GM19395 (cell line): Measurements from ENCODE around the gene ATP1A2.
"Not testable (repeated sequence)": the region's sequence is repeated elsewhere in the genome, so short reads cannot be mapped to it uniquely, and the experiment has no call there.

ENCODE experiments used
- ATAC-seq: cut with Tn5 transposase; IDR thresholded peaks from one replicate; pipeline ENCODE4 v1.9.1; 2021; ENCODE audit warnings: mild to moderate bottlenecking, moderate library complexity; ENCODE audit not compliant: unreplicated experiment

The ATP1A2 gene

DNA sequence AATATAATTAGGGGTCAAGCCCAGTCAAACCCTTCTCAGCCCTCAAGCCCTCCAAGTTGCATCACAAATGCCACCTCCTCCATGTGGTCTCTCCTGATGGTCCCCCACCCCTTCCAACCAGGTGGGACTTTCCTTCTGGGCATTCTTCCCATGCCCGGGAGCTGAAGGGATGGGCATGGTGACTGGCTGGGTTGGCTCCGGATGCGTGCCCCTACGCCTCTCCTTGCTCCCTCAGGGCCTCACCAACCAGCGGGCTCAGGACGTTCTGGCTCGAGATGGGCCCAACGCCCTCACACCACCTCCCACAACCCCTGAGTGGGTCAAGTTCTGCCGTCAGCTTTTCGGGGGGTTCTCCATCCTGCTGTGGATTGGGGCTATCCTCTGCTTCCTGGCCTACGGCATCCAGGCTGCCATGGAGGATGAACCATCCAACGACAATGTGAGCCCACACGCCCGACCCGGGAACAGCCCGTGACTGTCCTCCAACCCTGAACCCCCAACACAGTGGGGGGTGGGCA lies 7.5 kb downstream of the ATP1A2 start:
- ATAC-seq, result no peak

DNA sequence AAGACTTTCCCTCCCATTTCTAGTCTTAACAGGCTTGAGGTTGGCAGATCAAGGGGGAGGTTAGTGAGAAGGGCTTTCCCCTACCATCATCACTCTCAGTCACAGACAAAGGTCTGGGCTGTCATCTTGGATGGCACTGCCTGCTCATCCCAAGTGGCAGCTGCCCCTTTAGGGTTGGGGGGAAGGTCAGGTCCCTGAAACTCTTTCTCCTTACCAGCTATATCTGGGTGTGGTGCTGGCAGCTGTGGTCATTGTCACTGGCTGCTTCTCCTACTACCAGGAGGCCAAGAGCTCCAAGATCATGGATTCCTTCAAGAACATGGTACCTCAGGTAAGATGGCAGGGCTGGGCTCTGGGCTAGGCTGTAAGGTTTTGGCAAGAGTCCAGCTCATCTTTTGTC lies 8.2 kb downstream of the ATP1A2 start:
- no peak for ATAC-seq

DNA sequence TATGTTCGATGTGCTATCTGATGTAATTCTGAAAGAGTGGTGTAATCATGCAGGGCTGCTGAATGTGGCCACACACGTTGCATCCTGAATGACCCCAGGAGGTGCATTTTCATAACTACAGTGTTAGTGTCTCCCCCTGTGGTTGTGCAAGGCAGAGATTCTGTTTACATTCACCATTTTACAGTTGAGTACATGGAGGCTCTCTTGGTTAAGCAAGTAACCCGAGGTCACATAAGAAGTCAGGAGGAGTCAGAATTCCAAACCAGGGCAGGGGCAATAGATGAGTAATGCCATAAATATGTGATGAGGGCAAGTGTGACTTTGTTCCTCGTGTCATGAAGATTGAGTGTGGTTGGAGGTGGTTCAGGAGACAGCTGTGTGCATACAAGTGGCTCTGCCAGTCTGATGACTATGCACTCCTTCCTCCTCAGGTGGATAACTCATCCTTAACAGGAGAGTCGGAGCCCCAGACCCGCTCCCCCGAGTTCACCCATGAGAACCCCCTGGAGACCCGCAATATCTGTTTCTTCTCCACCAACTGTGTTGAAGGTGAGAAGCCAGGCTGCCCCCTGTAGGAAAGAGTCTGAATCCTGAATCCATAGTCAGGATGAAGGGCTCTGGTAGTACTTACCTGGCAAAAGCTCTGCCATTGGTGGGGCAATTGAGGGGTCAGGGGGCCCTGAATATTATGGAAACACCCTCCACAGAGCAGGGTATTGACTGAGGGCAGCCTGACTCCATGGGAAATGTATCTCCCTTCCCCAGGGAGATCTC lies 9.3 kb downstream of the ATP1A2 start:
- no peak for ATAC-seq

DNA sequence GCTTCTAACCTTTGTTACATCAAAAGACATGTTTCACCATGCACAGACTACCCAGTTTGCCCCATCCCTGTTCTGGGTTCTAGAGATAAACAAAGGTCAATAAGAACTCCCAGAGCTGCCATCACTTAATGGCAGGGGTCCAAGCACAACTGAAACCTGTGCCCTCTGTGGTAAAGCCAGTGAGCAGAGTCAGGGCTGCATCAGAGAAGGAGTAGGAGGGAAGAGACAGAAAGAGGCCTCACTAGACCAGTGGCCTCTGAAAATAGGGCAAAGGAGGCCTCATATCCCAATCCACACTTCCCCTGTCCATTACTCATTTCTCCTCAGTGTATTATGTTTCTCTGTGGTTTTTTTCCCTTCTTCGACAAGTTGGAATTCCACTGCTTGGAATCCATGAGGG lies 10.2 kb downstream of the ATP1A2 start:
- ATAC-seq, result no peak

DNA sequence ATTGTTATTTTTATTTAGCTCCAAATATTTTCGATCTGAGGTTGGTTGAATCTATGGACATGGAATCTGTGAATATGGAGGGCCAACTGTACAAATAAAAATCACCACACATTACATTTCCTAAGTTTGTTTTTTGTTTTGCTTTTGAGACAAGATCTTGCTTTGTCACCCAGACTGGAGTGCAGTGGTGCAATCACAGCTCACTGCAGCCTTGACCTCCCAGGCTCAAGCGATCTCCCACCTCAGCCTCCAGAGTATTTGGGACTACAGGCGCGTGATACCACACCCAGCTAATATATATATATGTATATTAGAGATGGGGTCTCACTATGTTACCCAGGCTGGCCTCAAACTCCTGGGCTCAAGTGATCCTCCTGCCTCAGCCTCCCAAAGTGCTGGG lies 10.8 kb downstream of the ATP1A2 start:
- ATAC-seq, result not testable (repeated sequence)

DNA sequence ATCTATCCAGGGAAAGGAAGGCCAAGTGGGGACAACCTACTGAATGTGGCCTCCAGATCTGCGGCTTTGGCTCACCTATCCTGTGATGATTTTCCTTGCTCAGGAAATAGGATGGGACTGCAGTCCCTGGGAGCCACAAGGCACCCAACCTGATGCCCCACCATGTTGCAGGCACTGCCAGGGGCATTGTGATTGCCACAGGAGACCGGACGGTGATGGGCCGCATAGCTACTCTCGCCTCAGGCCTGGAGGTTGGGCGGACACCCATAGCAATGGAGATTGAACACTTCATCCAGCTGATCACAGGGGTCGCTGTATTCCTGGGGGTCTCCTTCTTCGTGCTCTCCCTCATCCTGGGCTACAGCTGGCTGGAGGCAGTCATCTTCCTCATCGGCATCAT lies 11.8 kb downstream of the ATP1A2 start:
- no peak for ATAC-seq

DNA sequence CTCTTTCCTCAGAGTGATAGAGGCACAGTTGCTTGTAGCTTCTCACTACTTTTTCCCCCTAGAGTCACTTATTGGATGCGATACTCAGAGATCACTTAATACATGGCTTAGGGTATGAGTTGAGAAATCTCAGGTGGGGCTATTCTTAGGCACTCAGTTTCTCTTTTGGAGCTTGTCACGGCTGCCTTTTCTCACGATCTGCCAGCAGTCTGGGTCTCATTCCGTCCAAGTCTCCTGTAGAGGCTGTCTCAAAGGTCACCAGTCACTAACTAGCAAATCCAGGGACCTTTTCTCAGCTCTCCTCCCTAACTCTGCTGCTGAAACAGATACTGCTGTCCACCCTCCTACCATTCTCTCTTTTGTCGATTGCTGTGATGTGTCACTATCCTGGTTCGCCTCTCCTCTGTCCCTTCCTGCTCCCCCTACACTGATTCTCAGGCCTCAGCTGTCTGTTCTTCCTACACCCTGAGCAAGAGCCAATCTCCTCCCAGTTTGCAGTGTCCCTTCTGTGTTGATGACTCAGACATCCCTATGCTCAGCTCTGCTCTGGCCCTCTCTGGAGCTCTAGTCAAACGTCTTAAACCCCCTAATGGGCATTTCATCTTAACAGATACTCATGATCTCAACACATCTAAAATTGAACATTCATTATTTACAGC lies 12.4 kb downstream of the ATP1A2 start:
- no peak for ATAC-seq

DNA sequence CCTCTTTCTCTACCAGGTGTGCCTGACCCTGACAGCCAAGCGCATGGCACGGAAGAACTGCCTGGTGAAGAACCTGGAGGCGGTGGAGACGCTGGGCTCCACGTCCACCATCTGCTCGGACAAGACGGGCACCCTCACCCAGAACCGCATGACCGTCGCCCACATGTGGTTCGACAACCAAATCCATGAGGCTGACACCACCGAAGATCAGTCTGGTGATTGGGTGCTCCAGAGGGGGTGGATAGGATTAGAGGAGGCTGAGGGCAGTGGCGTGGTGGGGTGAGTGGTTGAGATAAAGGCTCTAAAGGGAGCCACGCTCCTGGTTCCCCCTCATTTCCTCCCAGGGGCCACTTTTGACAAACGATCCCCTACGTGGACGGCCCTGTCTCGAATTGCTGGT lies 13.1 kb downstream of the ATP1A2 start:
- ATAC-seq, result no peak

DNA sequence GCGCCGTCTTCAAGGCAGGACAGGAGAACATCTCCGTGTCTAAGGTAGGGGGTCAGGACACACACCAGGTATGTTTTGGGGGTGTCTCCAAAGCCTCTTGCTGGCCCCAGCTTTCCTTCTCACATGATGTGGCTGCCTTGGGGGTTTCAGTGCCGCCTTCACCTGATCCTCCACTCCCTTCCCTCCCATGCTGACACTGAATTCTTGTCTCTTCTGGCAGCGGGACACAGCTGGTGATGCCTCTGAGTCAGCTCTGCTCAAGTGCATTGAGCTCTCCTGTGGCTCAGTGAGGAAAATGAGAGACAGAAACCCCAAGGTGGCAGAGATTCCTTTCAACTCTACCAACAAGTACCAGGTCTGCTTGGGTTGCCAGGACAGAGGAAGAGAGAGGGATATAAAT lies 13.5 kb downstream of the ATP1A2 start:
- ATAC-seq, result no peak

DNA sequence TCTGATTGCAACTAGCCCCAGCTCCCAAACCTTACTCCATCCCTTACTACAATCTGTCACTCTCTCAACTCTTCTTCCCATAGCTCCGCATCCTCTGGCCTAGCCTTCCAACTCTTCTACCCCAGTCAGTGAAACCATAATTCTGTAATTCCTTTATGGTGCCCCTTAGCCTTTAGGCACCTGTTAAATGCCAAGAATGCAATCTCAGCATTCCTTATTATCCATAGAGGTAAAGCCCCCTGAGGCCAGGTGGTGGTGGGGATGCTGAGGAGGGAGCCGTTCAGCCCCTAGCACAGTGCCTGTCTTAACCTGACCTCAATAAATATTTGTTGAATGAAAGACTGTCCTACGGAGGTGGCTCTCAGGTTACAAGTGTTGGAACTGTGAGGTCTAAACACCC lies 14.0 kb downstream of the ATP1A2 start:
- ATAC-seq, result no peak

DNA sequence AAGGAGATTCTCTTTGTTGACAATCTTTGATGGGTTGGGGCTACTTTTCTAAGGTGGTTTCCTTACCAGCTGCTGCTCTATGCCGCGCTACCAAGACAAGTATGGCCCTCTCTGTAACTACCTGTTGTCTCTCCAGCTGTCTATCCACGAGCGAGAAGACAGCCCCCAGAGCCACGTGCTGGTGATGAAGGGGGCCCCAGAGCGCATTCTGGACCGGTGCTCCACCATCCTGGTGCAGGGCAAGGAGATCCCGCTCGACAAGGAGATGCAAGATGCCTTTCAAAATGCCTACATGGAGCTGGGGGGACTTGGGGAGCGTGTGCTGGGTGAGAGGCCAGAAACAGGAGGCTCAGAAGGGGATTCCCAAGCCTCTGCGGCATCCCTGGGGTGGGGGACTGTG lies 14.4 kb downstream of the ATP1A2 start:
- no peak for ATAC-seq

DNA sequence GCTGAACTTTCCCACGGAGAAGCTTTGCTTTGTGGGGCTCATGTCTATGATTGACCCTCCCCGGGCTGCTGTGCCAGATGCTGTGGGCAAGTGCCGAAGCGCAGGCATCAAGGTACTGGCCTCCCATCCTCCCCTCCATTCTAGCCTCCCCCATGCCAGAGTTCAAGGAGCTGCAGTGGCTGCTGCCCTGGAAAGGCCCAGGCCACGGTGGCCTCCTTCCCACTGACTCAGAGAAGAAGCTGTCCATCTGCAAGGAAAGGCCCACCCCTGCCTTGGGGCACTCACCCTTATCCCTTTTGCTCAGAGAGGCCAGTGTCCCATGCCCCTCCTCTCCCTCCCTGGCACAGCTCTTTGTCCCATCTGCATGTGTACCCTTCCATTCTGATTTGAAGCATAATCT lies 14.9 kb downstream of the ATP1A2 start:
- no peak for ATAC-seq

DNA sequence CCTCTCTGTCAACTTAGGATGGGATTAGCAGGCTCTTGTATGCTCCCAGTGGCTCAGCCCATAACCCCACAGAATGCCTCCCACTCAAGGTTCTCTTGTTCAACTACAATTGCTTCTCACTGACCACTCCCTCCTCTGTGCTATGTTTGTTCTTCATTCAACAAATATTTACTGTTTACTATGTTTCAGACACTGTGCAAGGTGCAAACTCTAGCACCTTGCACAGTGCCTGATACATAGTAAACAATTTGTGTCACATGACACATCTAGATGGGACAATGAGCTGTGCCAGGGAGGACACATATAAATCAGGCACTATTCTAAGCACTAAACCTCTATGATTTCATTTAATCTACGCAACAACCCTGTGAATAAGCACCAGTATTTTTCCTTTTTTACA lies 15.4 kb downstream of the ATP1A2 start:
- ATAC-seq, result no peak

DNA sequence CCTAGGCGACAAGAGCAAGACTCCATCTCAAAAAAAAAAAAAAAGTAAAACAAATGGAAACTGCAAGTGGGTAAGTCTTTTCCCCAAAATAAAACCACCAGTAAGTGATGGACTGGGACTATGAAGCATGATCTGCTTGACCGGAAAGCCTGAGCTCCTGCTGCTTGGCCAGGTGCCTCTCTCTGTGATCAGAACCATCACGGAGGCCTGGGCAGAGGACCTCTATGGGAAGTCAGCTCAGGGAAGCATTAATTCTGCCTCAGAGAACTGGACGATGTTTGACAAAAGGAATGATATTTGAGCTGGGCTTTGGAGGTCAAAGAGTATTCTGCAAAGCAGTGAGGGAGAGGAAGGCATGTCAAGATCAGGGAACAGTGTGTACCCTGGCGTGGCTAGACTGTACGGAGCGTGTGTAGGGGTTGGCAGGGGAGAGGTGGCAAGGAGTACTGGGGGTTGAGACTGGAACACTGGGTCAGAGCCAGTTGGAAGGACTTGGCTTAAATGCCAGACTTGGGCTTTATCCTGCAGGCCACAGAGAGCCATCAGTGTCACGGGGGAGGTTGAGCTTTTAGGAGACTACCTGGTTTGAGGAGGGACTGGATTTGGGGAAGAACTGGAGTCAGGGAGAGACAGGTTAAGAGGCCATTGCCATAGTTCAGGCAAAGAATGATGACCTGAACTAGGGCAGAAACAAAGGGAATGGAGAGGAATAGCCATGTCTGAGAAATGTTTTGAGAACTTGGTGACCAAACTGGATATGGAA lies 16.4 kb downstream of the ATP1A2 start:
- ATAC-seq, result no peak

DNA sequence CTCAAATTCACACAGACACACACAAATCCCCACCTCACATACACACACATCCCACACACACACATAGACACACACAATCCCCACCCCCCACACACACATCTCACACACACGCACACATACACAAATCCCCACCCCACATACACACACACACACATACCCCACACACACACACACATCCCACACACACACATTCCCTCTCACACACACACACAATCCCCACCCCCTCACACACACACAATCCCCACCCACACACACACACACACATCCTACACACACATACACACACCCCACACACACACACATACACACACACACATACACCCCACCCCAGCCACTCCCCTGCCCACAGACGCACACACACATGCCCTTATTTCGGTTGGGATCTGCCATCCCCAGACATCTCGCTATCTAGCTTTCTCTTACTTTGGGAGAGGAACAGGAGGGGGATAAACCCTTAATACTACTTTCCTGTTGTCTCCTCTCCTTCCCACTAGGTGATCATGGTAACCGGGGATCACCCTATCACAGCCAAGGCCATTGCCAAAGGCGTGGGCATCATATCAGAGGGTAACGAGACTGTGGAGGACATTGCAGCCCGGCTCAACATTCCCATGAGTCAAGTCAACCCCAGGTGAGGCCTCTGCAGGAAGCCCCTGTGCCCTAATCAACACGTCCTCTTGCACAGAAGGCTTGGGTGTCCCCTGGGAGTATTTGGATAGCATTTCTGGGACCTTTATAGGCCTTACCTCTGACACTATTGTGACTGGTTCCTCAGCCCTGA lies 18.6 kb downstream of the ATP1A2 start:
- ATAC-seq, result no peak

DNA sequence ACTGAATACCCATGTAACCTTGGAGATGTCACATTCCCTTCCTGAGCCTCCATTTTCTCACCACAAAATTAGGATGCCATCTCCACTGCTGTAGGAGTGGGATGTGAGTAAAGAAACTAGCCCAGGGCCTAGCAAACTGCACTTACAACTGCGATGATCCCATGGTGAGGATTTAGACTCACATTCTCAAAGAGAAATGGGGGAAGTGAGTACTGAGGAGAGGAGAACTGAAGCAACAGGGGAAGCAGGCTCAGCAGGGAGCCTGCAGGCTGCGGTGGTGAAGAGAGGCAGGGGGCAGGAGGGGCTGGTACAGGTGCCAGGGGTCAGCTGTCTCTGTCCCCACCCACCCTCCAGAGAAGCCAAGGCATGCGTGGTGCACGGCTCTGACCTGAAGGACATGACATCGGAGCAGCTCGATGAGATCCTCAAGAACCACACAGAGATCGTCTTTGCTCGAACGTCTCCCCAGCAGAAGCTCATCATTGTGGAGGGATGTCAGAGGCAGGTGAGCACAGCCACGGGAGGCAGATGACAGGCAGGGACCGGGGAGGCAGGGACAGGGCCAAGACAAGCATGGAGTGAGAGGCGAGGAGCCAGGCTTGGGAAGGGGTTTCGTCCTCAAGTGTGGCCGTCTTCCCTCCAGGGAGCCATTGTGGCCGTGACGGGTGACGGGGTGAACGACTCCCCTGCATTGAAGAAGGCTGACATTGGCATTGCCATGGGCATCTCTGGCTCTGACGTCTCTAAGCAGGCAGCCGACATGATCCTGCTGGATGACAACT lies 19.4 kb downstream of the ATP1A2 start:
- no peak for ATAC-seq

DNA sequence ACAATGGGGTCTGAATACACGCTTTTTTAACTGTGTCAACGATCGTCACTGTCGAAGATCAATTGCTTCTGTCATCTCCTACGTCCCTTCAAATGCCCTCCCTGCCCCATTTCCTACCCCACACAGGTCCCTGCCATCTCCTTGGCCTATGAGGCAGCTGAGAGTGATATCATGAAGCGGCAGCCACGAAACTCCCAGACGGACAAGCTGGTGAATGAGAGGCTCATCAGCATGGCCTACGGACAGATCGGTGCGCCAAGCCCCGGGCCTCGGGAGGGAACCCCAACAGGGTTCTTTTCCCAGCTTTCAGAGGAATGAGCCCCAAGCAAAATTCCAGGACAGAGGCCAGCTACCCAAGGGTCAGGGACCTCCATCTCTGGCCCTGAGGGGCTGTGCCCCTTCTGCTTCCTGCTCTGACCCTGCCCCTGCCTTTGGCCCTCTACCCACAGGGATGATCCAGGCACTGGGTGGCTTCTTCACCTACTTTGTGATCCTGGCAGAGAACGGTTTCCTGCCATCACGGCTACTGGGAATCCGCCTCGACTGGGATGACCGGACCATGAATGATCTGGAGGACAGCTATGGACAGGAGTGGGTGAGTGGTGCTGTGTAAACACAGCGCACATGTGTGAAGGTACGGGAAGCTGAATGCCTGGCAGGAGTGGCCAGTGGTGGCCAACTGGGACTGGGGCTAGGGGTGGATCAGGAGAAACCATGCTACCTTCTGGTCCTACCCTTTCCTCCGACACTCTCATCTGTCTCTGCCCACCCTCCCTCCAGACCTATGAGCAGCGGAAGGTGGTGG lies 20.8 kb downstream of the ATP1A2 start:
- no peak for ATAC-seq

DNA sequence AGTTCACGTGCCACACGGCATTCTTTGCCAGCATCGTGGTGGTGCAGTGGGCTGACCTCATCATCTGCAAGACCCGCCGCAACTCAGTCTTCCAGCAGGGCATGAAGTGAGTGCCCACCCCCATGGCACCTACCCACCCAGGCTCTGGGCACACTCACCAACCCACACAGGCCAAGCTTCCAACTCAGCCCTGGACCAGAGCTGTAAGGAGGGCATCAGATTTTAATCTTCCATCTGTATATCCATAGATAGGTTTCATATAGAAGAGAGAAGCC lies 21.3 kb downstream of the ATP1A2 start:
- ATAC-seq, result no peak

DNA sequence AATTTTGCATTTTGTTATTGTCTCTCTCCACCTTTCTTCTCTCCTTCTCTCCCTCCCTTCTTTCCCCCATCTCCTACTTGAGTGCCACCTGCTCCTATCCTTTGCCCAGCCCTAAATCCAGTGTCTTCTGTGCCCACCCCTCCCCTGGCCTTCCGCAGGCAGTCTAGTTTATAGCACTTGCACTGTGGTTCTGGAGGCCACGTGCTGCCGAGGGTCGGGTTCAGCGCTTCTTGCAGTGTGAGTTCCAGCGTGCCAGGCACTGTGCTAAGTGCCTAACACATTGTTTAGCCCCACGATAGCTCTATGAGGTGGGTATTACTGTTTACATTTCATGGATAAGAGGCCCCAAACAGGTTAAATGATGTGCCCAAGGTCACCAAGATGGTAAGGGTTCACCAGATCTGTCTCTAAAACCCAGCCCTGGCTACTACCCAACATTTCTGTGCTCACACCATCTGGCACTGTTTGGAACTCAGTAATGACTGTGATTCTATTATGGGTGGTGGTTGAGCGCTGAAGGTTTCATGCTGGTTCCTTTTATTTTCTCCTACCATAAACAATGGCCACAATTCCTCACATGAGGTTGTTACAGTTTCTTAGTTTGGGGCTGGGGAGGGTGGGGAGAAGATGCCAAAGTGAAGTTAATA lies 21.8 kb downstream of the ATP1A2 start:
- no peak for ATAC-seq
